Myocyte (in vitro differentiated cells): Measurements from ENCODE around the gene DPAGT1. TPM values are rescaled to one million over a fixed set of nuclear protein-coding genes. Genes with fewer than 3 reads are reported as not detected.
"Not testable (repeated sequence)": the region's sequence is repeated elsewhere in the genome, so short reads cannot be mapped to it uniquely, and the experiment has no call there.

Experiments used
- DNase-seq: peaks from one replicate; pipeline ENCODE4 v3.0.0-alpha.2; 2012; ENCODE audit warnings: low read depth
- total RNA-seq: library from RNA; depleted of rRNA; stranded (reverse); fragments of >200 nt; gene quantifications from 2 replicates; pipeline ENCODE4 v1.2.3, GENCODE V29; 2014

The DPAGT1 gene
- total RNA-seq, 1 donor from 2014 or later, result 25.5 TPM

DNA sequence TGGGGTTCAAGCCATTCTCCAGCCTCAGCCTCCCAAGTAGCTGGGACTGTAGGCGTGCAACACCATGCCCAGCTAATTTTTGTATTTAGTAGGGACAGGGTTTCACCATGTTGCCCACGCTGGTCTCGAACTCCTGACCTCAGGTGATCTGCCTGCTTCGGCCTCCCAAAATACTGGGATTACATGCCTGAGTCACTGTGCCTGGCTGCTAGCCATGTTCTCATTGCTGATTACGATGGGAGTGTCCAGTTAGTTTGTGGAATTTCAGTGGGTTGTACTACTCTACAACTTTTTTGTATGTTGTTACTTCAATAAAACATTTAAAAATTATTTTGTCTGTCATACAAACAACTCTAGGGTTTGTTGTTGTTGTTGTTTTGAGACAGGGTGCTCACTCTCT is 38.9 kb downstream of the DPAGT1 start:
- peak; percentile 17 for DNase-seq

- peak; percentile 43 for DNase-seq
Measured at GRCh38 chr11:119061256-119061655, 40.4 kb downstream of the DPAGT1 start.

- DNase-seq, result not testable (repeated sequence)
Measured at GRCh38 chr11:119059128-119059527, 42.5 kb downstream of the DPAGT1 start.

GRCh38 chr11:119057000-119057769 is 44.5 kb downstream of the DPAGT1 start, which contains the start of gene HYOU1:
Gene HYOU1, minus strand, starts transcription at chr11:119057205. Its CDS starts 1,045 bp downstream, at chr11:119056160.
- peak; percentile 98 for DNase-seq

DNA sequence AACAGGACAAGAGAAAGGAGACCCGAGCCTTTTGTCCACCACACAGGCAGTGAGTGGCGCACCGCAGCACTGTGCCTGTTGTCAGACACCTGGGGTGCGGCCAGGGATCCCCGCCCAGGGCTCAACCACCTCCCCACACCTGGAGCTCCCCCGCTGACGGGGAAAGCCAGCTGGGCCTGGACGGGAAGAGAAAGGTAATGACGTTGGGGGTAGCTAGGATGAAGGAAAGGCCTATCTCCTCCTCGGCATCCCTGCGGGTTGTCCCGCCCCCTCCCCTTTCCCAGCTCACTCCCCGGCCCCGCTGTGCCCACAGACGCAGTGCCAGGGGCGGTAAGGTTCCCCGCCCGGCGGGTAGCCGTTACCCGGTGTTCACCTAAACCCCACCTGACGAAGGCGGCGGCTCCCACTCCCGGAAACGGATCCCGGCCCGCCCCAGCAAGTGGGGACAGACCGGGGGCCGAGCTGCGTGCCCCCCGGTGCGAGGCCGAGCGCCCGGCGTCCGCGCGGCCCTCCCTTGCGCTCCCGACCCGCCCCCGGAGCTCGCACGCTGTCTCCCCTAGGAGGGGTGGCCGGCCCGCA is 45.1 kb downstream of the DPAGT1 start:
- DNase-seq, result no peak

- DNase-seq, result peak; percentile 44
Measured at GRCh38 chr11:119055901-119056300, 45.8 kb downstream of the DPAGT1 start.

- DNase-seq, result no peak
Measured at GRCh38 chr11:119054418-119054817, 47.2 kb downstream of the DPAGT1 start.

DNA sequence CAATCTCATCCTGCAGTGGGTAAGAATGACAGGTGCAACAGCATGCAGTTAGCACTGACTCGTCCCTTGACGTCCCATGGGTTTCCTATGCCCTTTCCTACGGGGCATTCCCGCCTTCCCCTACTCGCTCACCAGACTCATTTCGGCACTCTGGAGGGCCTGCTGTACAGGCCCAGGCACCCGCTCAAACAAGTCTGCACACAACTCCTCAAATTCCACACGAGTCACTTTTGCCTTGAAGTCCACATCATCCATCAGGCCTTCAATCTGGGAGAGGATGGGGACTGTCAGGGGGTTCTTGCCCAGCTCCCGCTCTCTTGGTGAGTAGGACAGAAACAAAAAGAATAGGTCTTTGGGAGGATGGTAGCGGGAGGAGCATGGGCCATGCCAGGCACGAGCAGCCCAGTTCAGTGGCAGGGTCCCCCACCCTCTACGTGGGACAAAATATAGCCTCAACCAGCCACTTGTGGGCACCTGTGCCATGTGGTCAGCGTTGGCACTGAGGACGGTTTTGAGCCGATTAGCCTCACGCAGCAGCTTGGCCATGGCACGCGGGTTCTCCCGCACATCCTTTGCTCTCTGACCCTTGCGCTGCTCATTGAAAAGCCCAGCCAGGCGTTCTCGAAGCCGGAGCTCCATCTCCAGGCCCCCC is 49.4 kb downstream of the DPAGT1 start:
- no peak for DNase-seq

DNA sequence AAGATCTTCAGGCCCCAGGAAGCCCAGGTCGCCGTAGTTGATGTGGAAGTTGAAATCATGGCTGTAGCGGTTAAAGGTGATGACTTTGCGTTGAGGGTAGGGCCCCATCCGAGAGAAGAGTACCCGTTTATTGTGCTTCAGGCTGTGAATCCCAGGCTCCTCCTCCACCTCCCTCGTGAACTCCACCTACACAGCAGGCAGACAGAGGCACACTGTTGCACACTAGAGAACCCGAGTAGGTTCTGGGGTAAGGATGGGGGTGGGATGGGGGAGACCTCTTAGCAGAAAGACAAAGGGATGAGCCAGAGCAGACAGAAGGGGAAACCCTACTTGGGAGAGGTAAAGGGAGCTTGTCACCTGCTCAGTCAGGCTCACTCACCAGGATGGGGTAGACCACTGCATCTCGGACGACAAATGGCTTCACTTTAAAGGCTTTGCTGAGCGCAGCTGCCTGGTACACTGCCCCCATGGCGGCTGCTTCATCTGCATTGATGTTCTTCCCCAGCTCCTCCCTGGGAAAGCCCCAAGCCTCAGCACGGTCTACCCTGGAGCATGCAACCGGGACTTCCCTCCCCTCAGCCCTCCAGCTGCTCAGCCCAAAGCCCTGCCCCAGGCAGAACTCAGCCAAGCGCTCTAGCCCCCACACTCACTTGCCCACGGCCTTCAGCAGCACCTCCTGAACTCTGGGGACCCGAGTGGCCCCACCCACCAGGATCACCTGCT is 50.1 kb downstream of the DPAGT1 start:
- DNase-seq, result peak; percentile 39

- DNase-seq, result no peak
Measured at GRCh38 chr11:119049081-119049480, 52.6 kb downstream of the DPAGT1 start.

GRCh38 chr11:119048644-119049043 is 53.0 kb downstream of the DPAGT1 start:
- DNase-seq, result no peak

DNA sequence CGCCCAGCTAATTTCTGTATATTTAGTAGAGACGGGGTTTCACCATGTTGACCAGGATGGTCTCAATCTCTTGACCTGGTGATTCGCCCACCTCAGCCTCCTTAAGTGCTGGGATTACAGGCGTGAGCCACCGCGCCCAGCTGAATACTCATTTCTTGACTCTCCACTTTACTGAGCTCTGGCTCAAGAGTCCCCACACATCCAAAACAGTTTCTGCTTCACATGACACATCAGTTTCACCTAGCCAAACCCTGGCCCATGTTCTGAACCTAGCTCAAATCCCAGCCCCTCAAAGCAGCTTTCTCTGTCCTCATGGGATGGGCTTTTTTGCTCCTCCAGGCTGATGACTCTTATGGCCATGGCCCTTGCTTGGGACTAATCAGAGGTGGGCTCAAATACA is 54.4 kb downstream of the DPAGT1 start:
- DNase-seq, result no peak

Other genes with a start within 250 kb of the DPAGT1 start
- not detected in 2 replicates for gene CXCR5, start 218.0 kb downstream of the DPAGT1 start, total RNA-seq
- 15.2 and 22.1 TPM in 2 replicates for gene BCL9L, start 175.9 kb downstream of the DPAGT1 start, total RNA-seq
- not detected in 2 replicates for gene UPK2, start 145.6 kb downstream of the DPAGT1 start, total RNA-seq
- not detected in 2 replicates for gene FOXR1, start 130.1 kb downstream of the DPAGT1 start, total RNA-seq
- gene CENATAC, start 103.7 kb downstream of the DPAGT1 start, total RNA-seq, result 14.6 and 15.7 TPM in 2 replicates
- 960 and 1,378 TPM in 2 replicates for gene RPS25, start 83.5 kb downstream of the DPAGT1 start, total RNA-seq
- 42.4 and 53.9 TPM in 2 replicates for gene TRAPPC4, start 83.1 kb downstream of the DPAGT1 start, total RNA-seq
- 19.0 and 19.3 TPM in 2 replicates for gene SLC37A4, start 71.0 kb downstream of the DPAGT1 start, total RNA-seq
- gene HYOU1, start 44.6 kb downstream of the DPAGT1 start, total RNA-seq, result 104 and 157 TPM in 2 replicates
- gene VPS11, start 34.0 kb downstream of the DPAGT1 start, total RNA-seq, result 21.2 and 22.0 TPM in 2 replicates
- 4.1 and 10.3 TPM in 2 replicates for gene HMBS, start 17.0 kb downstream of the DPAGT1 start, total RNA-seq
- 19.3 and 19.7 TPM in 2 replicates for gene C2CD2L, start 5.5 kb upstream of the DPAGT1 start, total RNA-seq
- gene HINFP, start 19.7 kb upstream of the DPAGT1 start, total RNA-seq, result 12.9 and 16.7 TPM in 2 replicates
- gene ABCG4, start 47.2 kb upstream of the DPAGT1 start, total RNA-seq, result 0.08 and 0.16 TPM in 2 replicates
- 22.8 and 24.1 TPM in 2 replicates for gene NLRX1, start 66.9 kb upstream of the DPAGT1 start, total RNA-seq
- gene NHERF4, start 83.6 kb upstream of the DPAGT1 start, total RNA-seq, result not detected in 2 replicates
- gene CBL, start 104.5 kb upstream of the DPAGT1 start, total RNA-seq, result 8.2 and 9.1 TPM in 2 replicates
- 57.3 and 68.7 TPM in 2 replicates for gene MCAM, start 215.3 kb upstream of the DPAGT1 start, total RNA-seq
- gene RNF26, start 232.7 kb upstream of the DPAGT1 start, total RNA-seq, result 2.6 and 3.8 TPM in 2 replicates
- gene C1QTNF5, start 239.0 kb upstream of the DPAGT1 start, total RNA-seq, result 71.5 and 72.1 TPM in 2 replicates
- gene MFRP, start 244.9 kb upstream of the DPAGT1 start, total RNA-seq, result 0.05 and 0.31 TPM in 2 replicates